ENCODE data around the gene GALNT2. TPM values are rescaled to one million over a fixed set of nuclear protein-coding genes. Genes with fewer than 3 reads are reported as not detected.

GALNT2 gene
- total and polyA plus RNA-seq, 2 donors from 2014 or later, result 20.2 to 59.2 TPM

DNA sequence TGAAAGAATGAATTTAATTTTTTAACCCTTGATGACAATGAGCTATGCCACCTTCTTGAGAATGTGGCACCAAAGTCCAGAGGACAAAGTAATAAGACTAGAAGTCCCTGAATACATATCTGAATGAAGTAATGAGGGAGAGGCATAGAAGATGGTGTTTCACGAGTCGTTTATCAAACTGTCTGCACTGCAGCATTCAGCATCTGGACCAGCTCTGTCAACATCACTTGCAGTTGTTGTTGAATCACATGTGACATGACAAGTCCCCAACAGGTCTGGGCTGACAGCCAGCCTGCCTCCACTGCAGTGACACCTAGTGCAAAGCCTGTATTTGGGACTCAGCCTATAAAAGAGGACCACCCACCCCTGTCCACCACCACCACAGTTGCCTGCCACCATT lies 17.3 kb upstream of the GALNT2 start:
- no peak for DNase-seq
- intact Hi-C loops (cut with DNase I), result no loop called here
- FAIRE-seq, result no peak

DNA sequence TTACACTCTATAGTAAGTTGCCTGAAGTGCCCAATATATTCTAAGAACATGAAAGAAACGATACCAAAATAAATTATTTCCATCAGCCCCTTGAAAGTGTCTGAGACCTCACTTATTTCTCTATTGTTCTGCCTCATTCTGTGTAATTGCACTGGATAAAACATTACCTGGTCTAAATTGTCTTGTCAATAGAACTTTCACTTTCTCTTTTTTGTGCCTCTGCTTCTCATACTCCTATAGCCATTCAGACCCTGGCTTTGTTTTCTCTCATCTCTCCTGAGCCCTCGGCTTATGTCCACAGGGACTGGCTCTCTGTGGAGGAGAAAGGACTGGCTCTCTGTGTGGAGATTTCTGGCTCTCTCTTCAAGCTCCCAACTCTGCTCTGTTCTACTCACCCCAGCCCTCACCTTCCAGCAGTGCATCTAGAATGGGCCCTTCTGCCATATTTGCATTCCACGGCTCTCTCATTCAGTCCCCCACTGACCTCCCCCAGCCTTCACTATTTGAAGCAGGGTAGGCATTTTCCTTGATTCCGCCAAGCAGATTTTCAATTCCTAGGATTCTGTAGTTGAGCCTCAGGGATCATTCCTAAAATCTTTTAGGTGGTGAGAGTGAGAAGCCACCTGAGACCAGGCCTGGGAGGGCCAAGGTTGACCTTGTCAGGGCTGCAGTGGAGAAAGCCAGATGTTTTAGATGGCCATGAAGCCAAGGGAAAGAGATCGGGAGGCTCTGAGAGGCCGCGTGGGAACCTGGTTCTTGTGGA lies 15.9 kb upstream of the GALNT2 start:
- H3K4me3 ChIP-seq (ENCODE audit: low read length in 3 of 3), result no peak overlapping the region
- TF ChIP-seq, protein P1, sequence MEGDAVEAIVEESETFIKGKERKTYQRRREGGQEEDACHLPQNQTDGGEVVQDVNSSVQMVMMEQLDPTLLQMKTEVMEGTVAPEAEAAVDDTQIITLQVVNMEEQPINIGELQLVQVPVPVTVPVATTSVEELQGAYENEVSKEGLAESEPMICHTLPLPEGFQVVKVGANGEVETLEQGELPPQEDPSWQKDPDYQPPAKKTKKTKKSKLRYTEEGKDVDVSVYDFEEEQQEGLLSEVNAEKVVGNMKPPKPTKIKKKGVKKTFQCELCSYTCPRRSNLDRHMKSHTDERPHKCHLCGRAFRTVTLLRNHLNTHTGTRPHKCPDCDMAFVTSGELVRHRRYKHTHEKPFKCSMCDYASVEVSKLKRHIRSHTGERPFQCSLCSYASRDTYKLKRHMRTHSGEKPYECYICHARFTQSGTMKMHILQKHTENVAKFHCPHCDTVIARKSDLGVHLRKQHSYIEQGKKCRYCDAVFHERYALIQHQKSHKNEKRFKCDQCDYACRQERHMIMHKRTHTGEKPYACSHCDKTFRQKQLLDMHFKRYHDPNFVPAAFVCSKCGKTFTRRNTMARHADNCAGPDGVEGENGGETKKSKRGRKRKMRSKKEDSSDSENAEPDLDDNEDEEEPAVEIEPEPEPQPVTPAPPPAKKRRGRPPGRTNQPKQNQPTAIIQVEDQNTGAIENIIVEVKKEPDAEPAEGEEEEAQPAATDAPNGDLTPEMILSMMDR (IDR thresholded peaks at IDR 0.05; ENCODE audit: borderline replicate concordance, extremely low read depth, insufficient read depth), result no peak
- no peak overlapping the region for H3K27ac ChIP-seq (ENCODE audit: low read depth in 2 of 2, low read length in 2 of 2)
- DNase-seq (no peak), FAIRE-seq (no peak)
- no peaks in the 10 kb centered on the region for H3K36me3 ChIP-seq (ENCODE audit: control insufficient read depth in 2 of 3, insufficient read depth in 3 of 3, low read length in 3 of 3)
- H3K27me3 ChIP-seq (ENCODE audit: control insufficient read depth, insufficient read depth, low read length), result no peaks in the 10 kb centered on the region
- no peaks in the 10 kb centered on the region for H3K9me3 ChIP-seq (ENCODE audit: control insufficient read depth in 2 of 3, insufficient read depth in 1 of 3, low read length in 3 of 3)
- no peak overlapping the region for H3K9ac ChIP-seq (ENCODE audit: low read length in 3 of 3)
- H3K4me1 ChIP-seq (ENCODE audit: control insufficient read depth in 2 of 3, insufficient read depth in 2 of 3, low read depth in 1 of 3, low read length in 3 of 3), result no peaks in the 10 kb centered on the region
- intact Hi-C loops (cut with DNase I), result no loop called here

More for the DNA sequence above, 17.3 kb upstream of the GALNT2 start:
- Histone ChIP-seq H3K4me1 (ENCODE audit: control insufficient read depth in 2 of 3, insufficient read depth in 2 of 3, low read depth in 1 of 3, low read length in 3 of 3) (no peaks in the 10 kb centered on the region), H3K36me3 (ENCODE audit: control insufficient read depth in 2 of 3, insufficient read depth in 3 of 3, low read length in 3 of 3) (no peaks in the 10 kb centered on the region), H3K27me3 (ENCODE audit: control insufficient read depth, insufficient read depth, low read length) (no peaks in the 10 kb centered on the region), H3K9ac (ENCODE audit: low read length in 3 of 3) (no peak overlapping the region), H3K4me3 (ENCODE audit: low read length in 3 of 3) (no peak overlapping the region), H3K27ac (ENCODE audit: low read depth in 2 of 2, low read length in 2 of 2) (no peak overlapping the region), H3K9me3 (ENCODE audit: control insufficient read depth in 2 of 3, insufficient read depth in 1 of 3, low read length in 3 of 3) (no peaks in the 10 kb centered on the region)
- TF ChIP-seq, protein P1 (IDR thresholded peaks at IDR 0.05; ENCODE audit: borderline replicate concordance, extremely low read depth, insufficient read depth), result no peak

DNA sequence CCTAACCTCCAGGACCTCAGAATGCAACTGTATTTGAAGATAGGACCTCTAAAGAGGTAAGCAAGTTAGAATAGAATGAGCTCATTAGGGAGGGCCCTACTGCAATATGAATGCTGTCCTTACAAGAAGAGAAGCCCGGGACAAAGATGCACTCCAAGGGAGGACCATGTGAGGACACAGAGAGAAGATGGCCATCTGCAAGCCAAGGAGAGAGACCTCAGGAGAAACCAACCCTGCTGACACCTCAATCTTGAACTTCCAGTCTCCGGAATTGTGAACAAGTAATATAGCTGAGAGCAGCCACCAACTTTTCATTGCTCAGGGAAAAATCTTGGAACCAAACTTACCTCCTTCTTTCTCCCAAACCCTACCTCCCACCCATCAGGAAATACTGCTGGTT lies 15.0 kb upstream of the GALNT2 start:
- H3K27ac ChIP-seq (ENCODE audit: low read depth in 2 of 2, low read length in 2 of 2), result no peak overlapping the region
- TF ChIP-seq, protein P1 (IDR thresholded peaks at IDR 0.05; ENCODE audit: borderline replicate concordance, extremely low read depth, insufficient read depth), result no peak
- H3K9ac ChIP-seq (ENCODE audit: low read length in 3 of 3), result no peak overlapping the region
- no peaks in the 10 kb centered on the region for H3K36me3 ChIP-seq (ENCODE audit: control insufficient read depth in 2 of 3, insufficient read depth in 3 of 3, low read length in 3 of 3)
- H3K9me3 ChIP-seq (ENCODE audit: control insufficient read depth in 2 of 3, insufficient read depth in 1 of 3, low read length in 3 of 3), result no peaks in the 10 kb centered on the region
- H3K4me3 ChIP-seq (ENCODE audit: low read length in 3 of 3), result no peak overlapping the region
- DNase-seq (no peak), FAIRE-seq (no peak)
- no peaks in the 10 kb centered on the region for H3K27me3 ChIP-seq (ENCODE audit: control insufficient read depth, insufficient read depth, low read length)
- intact Hi-C loops (cut with DNase I), result no loop called here
- H3K4me1 ChIP-seq (ENCODE audit: control insufficient read depth in 2 of 3, insufficient read depth in 2 of 3, low read depth in 1 of 3, low read length in 3 of 3), result no peaks in the 10 kb centered on the region

All from kidney (tissue), 14 donors.